Measurements from ENCODE around the gene RYR2.

Gene RYR2

DNA sequence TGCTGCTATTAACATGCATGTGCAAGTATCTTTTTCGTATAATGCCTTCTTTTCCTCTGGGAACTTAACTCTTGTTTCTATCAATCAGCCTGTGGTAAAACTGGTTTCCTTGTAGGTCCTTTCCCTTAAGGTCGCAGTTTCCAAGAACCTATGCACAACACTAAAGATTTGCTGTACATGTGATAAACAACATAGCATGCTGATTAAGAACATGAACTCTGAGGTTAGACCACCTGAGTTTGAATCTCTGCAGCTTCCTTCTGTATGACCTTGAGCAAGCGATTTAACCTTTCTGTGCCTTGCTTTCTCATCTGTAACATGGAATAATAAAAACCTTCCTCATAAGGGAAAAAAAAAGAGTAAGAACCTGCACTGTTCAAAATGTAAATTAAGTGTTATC is 186.4 kb downstream of the RYR2 start:
- TF ChIP-seq, protein P1, sequence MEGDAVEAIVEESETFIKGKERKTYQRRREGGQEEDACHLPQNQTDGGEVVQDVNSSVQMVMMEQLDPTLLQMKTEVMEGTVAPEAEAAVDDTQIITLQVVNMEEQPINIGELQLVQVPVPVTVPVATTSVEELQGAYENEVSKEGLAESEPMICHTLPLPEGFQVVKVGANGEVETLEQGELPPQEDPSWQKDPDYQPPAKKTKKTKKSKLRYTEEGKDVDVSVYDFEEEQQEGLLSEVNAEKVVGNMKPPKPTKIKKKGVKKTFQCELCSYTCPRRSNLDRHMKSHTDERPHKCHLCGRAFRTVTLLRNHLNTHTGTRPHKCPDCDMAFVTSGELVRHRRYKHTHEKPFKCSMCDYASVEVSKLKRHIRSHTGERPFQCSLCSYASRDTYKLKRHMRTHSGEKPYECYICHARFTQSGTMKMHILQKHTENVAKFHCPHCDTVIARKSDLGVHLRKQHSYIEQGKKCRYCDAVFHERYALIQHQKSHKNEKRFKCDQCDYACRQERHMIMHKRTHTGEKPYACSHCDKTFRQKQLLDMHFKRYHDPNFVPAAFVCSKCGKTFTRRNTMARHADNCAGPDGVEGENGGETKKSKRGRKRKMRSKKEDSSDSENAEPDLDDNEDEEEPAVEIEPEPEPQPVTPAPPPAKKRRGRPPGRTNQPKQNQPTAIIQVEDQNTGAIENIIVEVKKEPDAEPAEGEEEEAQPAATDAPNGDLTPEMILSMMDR (IDR thresholded peaks at IDR 0.05; ENCODE audit: borderline replicate concordance, control extremely low read depth, extremely low read depth, insufficient read depth, missing control alignments) = no peak
- in situ Hi-C loops (cut with MboI; ENCODE audit: low sequenced_read_pairs, unreplicated experiment) = no loop called here
- DNase-seq (ENCODE audit: low spot score) = no peak

DNA sequence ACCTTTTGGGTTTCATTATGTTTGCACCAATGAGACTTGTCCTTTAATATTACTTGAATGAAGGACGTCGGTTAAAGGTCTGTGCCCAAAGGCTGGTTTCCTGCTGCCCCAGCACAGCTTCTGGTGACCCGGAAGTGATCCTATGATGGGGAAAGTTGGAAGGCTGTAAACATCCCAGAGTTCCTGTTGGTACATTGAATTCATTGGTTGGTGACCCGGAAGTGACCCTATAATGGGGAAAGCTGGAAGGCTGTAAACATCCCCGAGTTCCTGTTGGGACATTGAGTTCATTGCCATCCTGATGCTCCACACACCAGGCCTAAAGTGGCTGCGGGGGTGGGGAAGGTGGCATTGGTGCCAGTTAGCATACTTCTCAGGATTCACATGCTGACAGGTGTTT is 187.3 kb downstream of the RYR2 start:
- no peak for DNase-seq (ENCODE audit: low spot score)
- TF ChIP-seq, protein P1 (IDR thresholded peaks at IDR 0.05; ENCODE audit: borderline replicate concordance, control extremely low read depth, extremely low read depth, insufficient read depth, missing control alignments) = no peak
- in situ Hi-C loops (cut with MboI; ENCODE audit: low sequenced_read_pairs, unreplicated experiment) = no loop called here

DNA sequence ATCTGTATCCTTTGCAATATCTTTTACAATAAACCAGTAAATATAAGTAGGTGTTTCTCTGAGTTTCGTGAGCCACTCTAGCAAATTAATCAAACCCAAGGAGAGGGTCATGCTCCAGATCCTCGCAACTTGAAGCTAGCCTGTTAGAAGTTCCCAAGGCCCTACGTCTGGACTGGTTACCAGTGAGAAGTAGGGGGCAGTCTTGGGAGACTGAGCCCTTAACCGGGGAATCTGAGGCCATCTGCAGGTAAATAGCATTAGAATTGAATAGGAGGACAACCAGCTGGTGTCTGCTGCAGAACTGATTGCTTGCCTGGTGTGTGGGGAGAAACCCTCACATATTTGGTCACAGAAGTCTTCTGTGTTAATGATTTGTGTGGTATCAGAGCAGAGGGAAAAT is 190.5 kb downstream of the RYR2 start:
- in situ Hi-C loops (cut with MboI; ENCODE audit: low sequenced_read_pairs, unreplicated experiment) = no loop called here
- DNase-seq (ENCODE audit: low spot score) = no peak
- TF ChIP-seq, protein P1 (IDR thresholded peaks at IDR 0.05; ENCODE audit: borderline replicate concordance, control extremely low read depth, extremely low read depth, insufficient read depth, missing control alignments) = no peak

DNA sequence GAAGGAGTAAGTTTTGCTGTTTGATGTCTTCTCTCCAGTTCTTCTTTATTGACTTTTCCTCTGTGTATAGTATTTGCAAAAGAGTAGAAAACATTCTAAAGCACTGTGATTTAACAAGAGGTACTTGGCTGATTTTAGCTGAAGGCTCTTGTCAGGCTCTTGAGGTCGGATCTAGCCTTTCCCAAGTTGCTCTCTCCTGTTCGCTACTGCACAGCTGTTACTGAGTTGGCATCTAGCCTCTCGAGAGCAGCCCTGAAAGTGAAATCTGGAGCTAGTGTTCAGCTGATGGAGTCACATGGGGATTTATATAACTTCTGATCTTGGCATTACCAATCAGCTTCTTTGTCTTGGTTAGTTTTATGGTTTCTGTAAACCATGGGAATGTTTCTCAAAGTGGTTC is 193.1 kb downstream of the RYR2 start:
- in situ Hi-C loops (cut with MboI; ENCODE audit: low sequenced_read_pairs, unreplicated experiment) = no loop called here
- TF ChIP-seq, protein P1 (IDR thresholded peaks at IDR 0.05; ENCODE audit: borderline replicate concordance, control extremely low read depth, extremely low read depth, insufficient read depth, missing control alignments) = no peak
- no peak for DNase-seq (ENCODE audit: low spot score)

DNA sequence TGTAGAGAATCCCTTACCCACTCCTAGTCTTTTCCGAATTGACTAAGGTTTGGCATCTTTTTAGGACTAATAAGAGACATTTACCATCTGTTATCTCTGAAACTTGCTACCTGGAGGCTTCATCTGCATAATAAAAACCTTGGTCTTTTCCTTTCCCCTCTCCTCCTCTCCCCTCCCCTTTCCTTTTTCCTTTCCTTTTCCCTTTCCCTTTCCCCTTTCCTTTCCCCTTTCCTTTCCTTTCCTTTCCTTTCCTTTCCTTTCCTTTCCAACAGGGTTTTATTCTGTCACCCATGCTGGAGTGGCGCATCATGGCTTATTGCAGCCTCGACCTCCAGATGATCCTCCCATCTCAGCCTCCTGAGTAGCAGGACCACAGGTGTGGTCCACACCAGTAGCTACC is 195.7 kb downstream of the RYR2 start:
- TF ChIP-seq, protein P1 (IDR thresholded peaks at IDR 0.05; ENCODE audit: borderline replicate concordance, control extremely low read depth, extremely low read depth, insufficient read depth, missing control alignments) = no peak
- no peak for DNase-seq (ENCODE audit: low spot score)
- in situ Hi-C loops (cut with MboI; ENCODE audit: low sequenced_read_pairs, unreplicated experiment) = no loop called here

DNA sequence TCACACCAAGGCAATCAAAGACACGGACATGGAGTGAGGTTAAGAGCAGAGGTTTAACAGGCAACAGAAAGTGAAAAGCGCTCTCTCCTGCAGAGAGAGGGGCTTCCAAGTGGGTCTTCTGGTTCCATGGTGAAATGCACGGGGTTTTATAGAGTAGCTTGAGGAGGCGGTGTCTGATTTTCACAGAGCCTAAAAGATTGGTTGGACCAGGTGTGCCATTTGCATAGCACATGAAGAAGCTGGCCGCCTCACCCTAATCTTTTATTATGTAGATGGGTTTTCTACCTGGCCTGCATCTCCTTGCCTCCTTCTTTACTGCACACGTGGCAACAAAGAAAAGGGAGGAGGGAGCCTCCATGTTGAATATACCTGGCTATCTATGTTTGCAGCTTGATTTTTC is 197.3 kb downstream of the RYR2 start:
- DNase-seq (ENCODE audit: low spot score) = no peak
- in situ Hi-C loops (cut with MboI; ENCODE audit: low sequenced_read_pairs, unreplicated experiment) = no loop called here

More for the DNA sequence above, 197.3 kb downstream of the RYR2 start:
- TF ChIP-seq, protein P1 (IDR thresholded peaks at IDR 0.05; ENCODE audit: borderline replicate concordance, control extremely low read depth, extremely low read depth, insufficient read depth, missing control alignments) = no peak
